BE2C (cell line): ENCODE data around the gene GUCA1A.
"Not testable (repeated sequence)": the region's sequence is repeated elsewhere in the genome, so short reads cannot be mapped to it uniquely, and the experiment has no call there.

Source experiments
- DNase-seq: peaks from one replicate; pipeline ENCODE4 v3.0.0-alpha.2; 2020
- H3K27me3 ChIP-seq: fragments of 250-450 bp; sonication (Bioruptor Pico); 2 replicates; pipeline ENCODE4 v1.5.1; 2020; ENCODE audit warnings: mild to moderate bottlenecking
- H3K36me3 ChIP-seq: fragments of 250-450 bp; sonication (Bioruptor Pico); 2 replicates; pipeline ENCODE4 v1.5.1; 2020; ENCODE audit warnings: mild to moderate bottlenecking
- H3K4me1 ChIP-seq: fragments of 250-450 bp; sonication (Bioruptor Pico); 2 replicates; pipeline ENCODE4 v1.5.1; 2020
- H3K4me3 ChIP-seq: 2 replicates; pipeline ENCODE4 v1.5.1; 2011; ENCODE audit warnings: low read depth, low read length
- H3K9me3 ChIP-seq: fragments of 250-450 bp; sonication (Bioruptor Pico); 2 replicates; pipeline ENCODE4 v1.5.1; 2020
- CTCF ChIP-seq: IDR thresholded peaks from 2 replicates; pipeline ENCODE4 v1.5.1; 2012; ENCODE audit warnings: mild to moderate bottlenecking, low read depth, low read length

GUCA1A gene

GRCh38 chr6:42163981-42164380 is 9.2 kb upstream of the GUCA1A start:
- DNase-seq = no peak
- no peaks in the 10 kb centered on the region for H3K9me3 ChIP-seq
- no peaks in the 10 kb centered on the region for H3K27me3 ChIP-seq
- H3K36me3 ChIP-seq = no peaks in the 10 kb centered on the region
- TF ChIP-seq CTCF = no peak
- no peak overlapping the region for H3K4me3 ChIP-seq
- peaks cover 3% of the 10 kb centered on the region; the same call in 1 of the 2 replicates for H3K4me1 ChIP-seq

- H3K4me1 ChIP-seq = peaks cover 3% of the 10 kb centered on the region; the same call in 1 of the 2 replicates
- H3K9me3 ChIP-seq = no peaks in the 10 kb centered on the region
- H3K27me3 ChIP-seq = no peaks in the 10 kb centered on the region
- no peak overlapping the region for H3K4me3 ChIP-seq
- TF ChIP-seq CTCF = no peak
- H3K36me3 ChIP-seq = no peaks in the 10 kb centered on the region
- no peak for DNase-seq
These were observed 8.1 kb upstream of the GUCA1A start for GRCh38 chr6:42165016-42165415.

GRCh38 chr6:42166444-42167141 is 6.6 kb upstream of the GUCA1A start:
- Histone ChIP-seq H3K36me3 (no peaks in the 10 kb centered on the region), H3K4me3 (no peak overlapping the region), H3K27me3 (no peaks in the 10 kb centered on the region), H3K9me3 (no peaks in the 10 kb centered on the region), H3K4me1 (peaks cover 3% of the 10 kb centered on the region; the same call in 1 of the 2 replicates)
- peak; percentile 84 for DNase-seq
- TF ChIP-seq CTCF = peak; percentile 98

- Histone ChIP-seq H3K4me3 (no peak overlapping the region), H3K4me1 (peaks cover 3% of the 10 kb centered on the region; the same call in 1 of the 2 replicates), H3K27me3 (no peaks in the 10 kb centered on the region), H3K36me3 (no peaks in the 10 kb centered on the region), H3K9me3 (no peaks in the 10 kb centered on the region)
- no peak for DNase-seq
- no peak for TF ChIP-seq CTCF
These were observed 4.5 kb upstream of the GUCA1A start for GRCh38 chr6:42168650-42169049.

GRCh38 chr6:42169780-42170179 is 3.4 kb upstream of the GUCA1A start:
- H3K27me3 ChIP-seq, H3K4me1 ChIP-seq, H3K4me3 ChIP-seq, DNase-seq, H3K36me3 ChIP-seq, H3K9me3 ChIP-seq: not testable (repeated sequence)

- H3K4me1 ChIP-seq = no peaks in the 10 kb centered on the region
- no peaks in the 10 kb centered on the region for H3K36me3 ChIP-seq
- H3K27me3 ChIP-seq = no peaks in the 10 kb centered on the region
- TF ChIP-seq CTCF = no peak
- no peaks in the 10 kb centered on the region for H3K9me3 ChIP-seq
- H3K4me3 ChIP-seq = no peak overlapping the region
- no peak for DNase-seq
These were observed 1.2 kb upstream of the GUCA1A start for GRCh38 chr6:42171813-42172581.
